Forelimb muscle (tissue), 1 donor: Measurements from ENCODE around the gene TMEM151B. TPM values are rescaled to one million over a fixed set of nuclear protein-coding genes. Genes with fewer than 3 reads are reported as not detected.

Experiments used
- DNase-seq: peaks from one replicate; pipeline ENCODE4 v3.0.0-alpha.2; 2013; ENCODE audit warnings: low read depth
- polyA plus RNA-seq: library from polyadenylated mRNA; unstranded; fragments of 120-200 nt; gene quantifications from one replicate; pipeline ENCODE4 v1.2.1, GENCODE V29; 2013; ENCODE audit not compliant: insufficient read length

Gene TMEM151B
- polyA plus RNA-seq, 1 donor, result 0.25 TPM

GRCh38 chr6:44278774-44279697, 8.8 kb downstream of the TMEM151B start:
- DNase-seq, result no peak

- no peak for DNase-seq
Measured at GRCh38 chr6:44284121-44284520, 13.9 kb downstream of the TMEM151B start.

GRCh38 chr6:44284867-44285266, 14.6 kb downstream of the TMEM151B start:
- no peak for DNase-seq

DNA sequence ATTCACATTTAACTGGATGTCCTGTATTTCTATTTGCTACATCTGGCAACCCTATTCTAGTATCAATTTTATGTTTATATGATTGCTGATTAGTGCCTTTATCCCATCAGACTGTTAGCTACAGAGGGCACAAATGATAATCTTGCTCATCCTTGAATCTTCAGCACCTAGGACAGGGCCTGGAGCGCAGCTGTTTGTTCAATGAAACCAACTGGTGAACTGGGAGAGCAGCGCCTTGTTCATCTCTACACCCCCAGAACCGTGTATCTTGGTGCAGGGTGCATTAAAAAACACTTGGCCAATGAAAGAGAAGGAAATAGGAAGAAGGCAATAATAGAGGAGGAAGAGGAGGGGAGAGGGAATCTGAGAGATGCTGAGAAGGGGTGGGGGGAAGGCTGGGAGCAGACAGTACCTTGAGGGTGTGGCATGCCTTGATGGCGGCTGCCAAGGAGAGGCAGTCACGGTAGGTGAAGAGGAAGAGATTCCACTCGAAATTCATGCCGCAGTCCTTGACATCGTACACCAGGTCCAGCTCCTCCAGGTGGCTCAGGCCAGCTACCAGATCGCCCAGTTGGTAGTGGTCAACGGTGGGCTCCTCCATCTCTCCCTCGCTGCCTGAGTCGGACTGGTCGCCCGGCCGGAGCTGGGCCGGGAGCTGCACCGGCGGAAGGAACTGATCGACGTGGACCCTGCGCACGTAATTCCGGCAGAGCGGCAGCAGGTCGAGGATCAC, 15.5 kb downstream of the TMEM151B start:
- no peak for DNase-seq

DNA sequence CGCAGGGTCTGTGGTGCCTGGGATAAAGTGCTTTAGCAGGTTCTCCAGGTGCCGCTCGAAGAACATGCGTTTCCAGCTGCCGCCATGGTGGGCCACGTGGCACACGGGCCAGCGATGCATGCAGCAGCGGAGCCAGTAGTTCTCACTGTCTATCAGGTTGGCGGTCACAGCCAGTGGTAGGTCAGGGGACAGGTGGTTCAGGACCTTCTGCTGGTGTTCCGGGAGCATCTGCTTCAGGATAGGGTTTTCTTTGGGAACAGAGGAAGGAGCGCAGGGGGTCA, 16.0 kb downstream of the TMEM151B start:
- DNase-seq, result no peak

DNA sequence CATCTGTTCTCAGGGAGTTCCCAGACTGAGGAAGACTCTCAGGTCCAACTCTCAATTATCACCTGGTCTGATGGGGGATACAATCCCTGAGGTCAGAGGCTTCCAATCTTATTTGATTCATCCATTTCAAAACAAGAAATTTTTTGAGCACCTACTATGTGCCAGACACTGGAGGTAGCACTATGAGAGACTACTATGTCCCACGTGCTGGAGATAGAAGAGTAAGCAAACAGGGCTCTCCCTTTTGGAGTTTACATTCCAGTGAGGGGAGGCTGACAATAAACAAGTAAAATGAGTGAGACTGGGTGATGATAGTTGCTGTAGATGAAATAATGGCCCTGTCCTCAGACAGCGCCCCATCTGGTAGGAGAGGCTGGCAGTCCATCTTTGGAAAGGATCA, 16.5 kb downstream of the TMEM151B start:
- DNase-seq, result no peak

GRCh38 chr6:44289726-44290260, 19.5 kb downstream of the TMEM151B start:
- no peak for DNase-seq

DNA sequence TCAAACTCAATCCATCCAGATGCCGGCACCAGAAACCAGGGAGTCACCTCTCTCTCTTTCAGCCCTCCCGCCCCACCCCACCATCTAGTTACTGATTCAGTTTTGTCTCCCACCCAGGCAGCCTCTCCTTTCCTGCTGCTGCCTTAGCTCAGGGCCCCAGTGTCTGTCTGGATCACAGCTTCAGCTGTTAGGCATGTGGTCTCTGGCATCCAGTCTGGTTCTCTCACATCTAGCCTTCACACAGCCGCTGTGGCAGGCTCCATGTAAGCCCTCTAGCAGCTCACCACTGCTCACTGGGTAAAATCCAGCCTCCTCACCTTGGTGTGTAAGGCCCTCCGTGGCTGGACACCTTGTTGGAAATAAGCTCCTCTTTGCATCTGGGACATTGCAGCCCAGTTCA, 21.6 kb downstream of the TMEM151B start:
- DNase-seq, result no peak

GRCh38 chr6:44292661-44293365, 22.6 kb downstream of the TMEM151B start:
- DNase-seq, result no peak

DNA sequence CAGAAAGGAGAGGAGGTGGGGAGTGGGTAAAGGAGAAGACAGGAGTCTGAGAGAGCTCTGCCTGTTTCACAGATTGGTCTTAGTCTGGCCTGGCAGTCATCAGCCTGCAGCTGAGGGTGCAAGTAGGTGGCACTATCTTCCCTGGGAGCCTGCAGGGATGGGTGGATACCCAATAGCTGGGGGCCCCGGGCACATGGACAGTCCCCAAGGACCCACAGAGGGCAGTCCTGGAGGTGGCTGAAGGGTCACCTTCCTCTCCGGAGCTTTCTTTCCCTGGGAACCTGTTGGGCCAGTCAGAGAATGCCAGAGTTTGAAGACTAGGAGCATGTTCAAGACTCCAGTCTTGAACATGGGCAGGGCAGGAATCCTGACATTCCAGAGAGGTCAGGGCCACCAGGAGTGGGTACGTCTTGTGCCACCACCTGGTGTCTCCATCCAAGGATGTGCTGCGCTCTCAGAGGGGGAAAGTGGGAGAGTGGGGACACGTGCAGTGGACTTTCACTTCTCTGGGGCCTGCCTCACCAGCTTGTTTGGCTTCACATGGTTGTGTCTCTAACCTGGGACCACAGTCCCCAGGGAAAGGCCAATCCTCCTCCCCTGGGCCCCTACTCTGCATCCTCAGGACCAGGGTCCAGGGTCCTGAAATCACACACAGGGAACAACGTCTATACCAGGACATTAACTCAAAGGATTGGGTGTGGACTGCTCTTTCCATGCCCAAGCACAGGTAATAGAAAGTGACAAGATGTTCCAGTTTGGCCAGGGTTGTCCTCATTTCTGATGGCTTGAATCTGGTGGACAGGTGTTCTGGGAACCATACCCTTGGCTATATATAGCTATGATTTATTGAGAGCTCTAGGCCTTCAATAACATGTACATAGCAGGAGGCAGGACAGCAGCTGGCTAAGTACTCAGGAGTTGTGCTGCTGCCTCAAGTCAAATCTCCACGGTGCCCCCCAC, 24.9 kb downstream of the TMEM151B start:
- DNase-seq, result no peak

- no peak for DNase-seq
Measured at GRCh38 chr6:44297063-44298038, 27.1 kb downstream of the TMEM151B start.

DNA sequence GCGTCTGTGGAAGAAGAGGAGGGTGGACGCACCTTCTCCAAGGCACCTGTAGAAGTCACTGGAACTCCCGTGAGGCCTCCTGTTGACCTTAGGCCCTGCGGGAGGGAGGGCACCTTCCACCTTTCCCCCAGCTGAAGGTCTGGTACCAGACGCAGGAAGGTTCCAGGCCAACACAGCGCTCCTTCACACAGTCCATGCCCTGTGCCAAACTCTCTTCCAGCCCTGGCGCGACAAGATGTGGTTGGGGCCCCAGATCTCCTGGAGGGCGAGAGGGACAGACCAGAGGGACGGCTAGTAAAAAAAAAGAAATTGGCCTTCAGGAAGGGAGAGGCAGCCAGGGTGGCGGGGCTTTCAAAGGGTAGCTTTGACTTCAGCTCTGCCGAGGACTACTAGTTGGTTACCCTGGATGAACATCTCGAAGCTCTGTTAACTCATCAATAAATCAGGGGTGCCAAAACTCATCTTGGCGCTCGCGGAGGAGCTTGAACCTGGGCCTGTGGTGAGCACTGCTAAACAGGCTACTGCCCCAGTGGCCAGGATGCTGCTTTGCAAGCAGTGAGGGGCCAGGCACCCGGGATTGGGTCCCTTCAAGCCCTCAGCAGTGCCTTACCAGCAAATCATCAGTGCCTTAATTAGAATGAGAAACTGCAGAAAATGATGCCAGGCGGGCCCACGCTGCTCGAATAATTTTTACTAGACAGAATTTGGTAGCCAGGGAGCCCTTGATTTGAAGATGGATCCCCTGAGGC, 28.0 kb downstream of the TMEM151B start:
- no peak for DNase-seq

GRCh38 chr6:44298864-44299263, 28.6 kb downstream of the TMEM151B start:
- DNase-seq, result no peak

DNA sequence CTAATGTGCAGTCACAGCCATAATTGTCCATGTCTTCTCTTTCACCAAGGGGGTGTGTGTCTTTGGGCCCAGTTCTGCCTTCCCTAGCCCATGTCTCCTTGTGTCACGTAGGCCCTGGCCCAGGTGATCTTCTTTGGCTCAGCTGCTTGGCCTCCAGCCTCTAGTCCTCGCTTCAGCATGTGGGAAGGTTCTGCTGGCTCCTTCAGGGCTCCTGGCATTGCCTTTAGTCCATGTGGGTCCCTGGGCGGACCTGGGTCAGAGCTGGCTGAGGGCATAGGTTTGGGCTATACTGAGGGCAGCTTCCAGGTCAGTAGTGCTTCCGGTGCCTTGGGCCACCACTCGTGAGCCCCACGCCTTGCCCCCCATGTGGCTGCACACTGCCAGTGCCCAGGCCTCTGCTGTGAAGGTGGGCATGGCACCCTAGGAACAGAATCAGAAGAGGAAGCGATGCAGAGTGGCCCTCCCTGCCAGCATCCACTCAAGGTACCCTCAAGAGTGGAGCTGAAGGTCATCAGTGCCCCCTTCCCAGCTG, 30.1 kb downstream of the TMEM151B start:
- DNase-seq, result no peak

DNA sequence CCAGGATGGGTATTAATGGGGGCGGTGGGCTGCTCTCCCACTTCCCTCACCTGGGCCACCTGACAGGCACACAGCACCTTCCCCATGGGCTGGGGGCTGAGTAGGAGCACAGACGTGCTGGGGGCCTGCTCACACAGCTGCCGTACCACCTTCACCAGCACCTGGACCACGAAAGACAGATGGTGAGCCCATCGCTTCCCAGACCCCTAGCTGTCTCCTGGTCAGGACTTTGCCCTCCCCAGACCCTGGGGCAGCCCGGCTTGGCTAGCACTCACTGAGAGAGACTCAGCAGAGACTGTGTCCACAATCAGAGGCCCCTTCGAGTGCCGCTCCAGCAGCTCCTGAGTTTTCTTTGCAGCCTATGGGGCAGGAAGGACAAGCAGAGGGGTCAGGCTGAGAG, 30.9 kb downstream of the TMEM151B start:
- DNase-seq, result no peak

DNA sequence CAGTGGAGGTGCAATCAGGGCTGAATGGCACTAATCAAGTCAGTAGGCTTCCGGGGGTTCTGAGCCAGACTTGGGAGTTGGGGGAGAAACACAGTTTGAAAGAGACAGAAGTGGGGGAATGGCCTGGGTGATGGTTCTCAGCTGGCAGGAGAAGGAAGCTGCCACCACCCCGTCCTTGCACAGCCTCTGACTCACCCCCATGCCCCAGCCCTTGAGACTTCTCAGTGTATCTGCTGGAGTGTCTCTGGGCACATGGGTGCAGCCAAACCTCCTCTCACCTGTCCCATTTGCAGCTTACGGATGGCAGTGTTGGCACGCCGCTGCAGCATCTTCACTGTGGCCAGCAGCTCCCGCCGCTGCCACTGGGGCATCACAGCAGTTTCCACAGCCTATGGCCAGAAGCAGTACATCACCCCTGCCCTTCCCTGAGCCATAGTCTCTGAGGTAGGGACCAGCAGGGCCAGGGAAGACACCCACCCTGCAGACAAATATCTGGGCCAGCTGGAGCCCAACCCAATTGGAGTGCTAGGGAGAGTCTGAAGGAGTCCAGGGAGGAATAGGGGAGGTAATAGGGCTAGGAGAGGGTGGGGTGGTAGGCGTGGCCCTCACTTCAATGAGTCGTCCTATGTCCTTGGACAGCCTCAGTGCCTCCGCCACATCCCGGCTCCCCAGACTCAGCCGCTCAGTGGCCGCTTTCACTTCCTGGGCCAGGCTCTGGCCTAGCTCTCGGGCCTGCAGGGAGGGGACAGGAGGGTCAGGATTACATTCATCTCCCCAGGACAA, 31.7 kb downstream of the TMEM151B start:
- no peak for DNase-seq

GRCh38 chr6:44302856-44303255, 32.6 kb downstream of the TMEM151B start:
- DNase-seq, result no peak

GRCh38 chr6:44303842-44304241, 33.6 kb downstream of the TMEM151B start:
- DNase-seq, result no peak
